Lung (tissue), 12 donors: ENCODE measurements around the gene EFS. TPM values are rescaled to one million over a fixed set of nuclear protein-coding genes. Genes with fewer than 3 reads are reported as not detected.

Source experiments
- ATAC-seq: fragments of 200-7000 bp; cut with Tn5 transposase; one replicate; pipeline ENCODE4 v1.9.1; 2020; ENCODE audit warnings: moderate number of reproducible peaks; ENCODE audit not compliant: insufficient read depth, low FRiP score
- DNase-seq, 3 donors: peaks; one replicate each; pipeline ENCODE4 v3.0.0-alpha.2; 2013 to 2017
- H3K27ac ChIP-seq, 2 donors: one replicate each; pipeline ENCODE4 v1.5.1; 2013; ENCODE audit warnings: mild to moderate bottlenecking in 2 of 2, moderate library complexity in 2 of 2, control low read depth in 1 of 2, inconsistent platforms in 1 of 2, low read depth in 1 of 2, low read length in 1 of 2
- H3K27me3 ChIP-seq, 3 donors: one replicate each; pipeline ENCODE4 v1.5.1; 2013; ENCODE audit warnings: low read length in 2 of 3; ENCODE audit not compliant: control insufficient read depth in 3 of 3, insufficient read depth in 3 of 3
- H3K36me3 ChIP-seq, 4 donors: one replicate each; pipeline ENCODE4 v1.5.1; 2013; ENCODE audit warnings: low read length in 4 of 4, mild to moderate bottlenecking in 1 of 4, moderate library complexity in 1 of 4; ENCODE audit not compliant: control insufficient read depth in 4 of 4, insufficient read depth in 4 of 4
- H3K4me1 ChIP-seq, 5 donors: one replicate each; pipeline ENCODE4 v1.5.1; 2013; ENCODE audit warnings: low read length in 5 of 5, mild to moderate bottlenecking in 2 of 5, moderate library complexity in 1 of 5; ENCODE audit not compliant: control insufficient read depth in 5 of 5, insufficient read depth in 5 of 5
- H3K4me3 ChIP-seq: one replicate; pipeline ENCODE4 v1.5.1; 2013; ENCODE audit warnings: mild to moderate bottlenecking, control low read depth, moderate library complexity
- H3K9ac ChIP-seq, 2 donors: one replicate each; pipeline ENCODE4 v1.5.1; 2013; ENCODE audit warnings: low read length in 2 of 2, control low read depth in 1 of 2; ENCODE audit not compliant: insufficient read depth in 1 of 2
- H3K9me3 ChIP-seq, 4 donors: one replicate each; pipeline ENCODE4 v1.5.1; 2013; ENCODE audit warnings: low read length in 3 of 4, mild to moderate bottlenecking in 1 of 4, moderate library complexity in 1 of 4; ENCODE audit not compliant: control insufficient read depth in 4 of 4, insufficient read depth in 3 of 4
- WGBS, 2 donors: extraction: QIAGEN DNeasy Blood & Tissue Kit; methylation state at CpG; one replicate each; pipeline ENCODE4 v1.1.7; 2013; 5-methylcytosine and 5-hydroxymethylcytosine counted together
- polyA plus RNA-seq, 2 donors: library from polyadenylated mRNA; stranded (reverse); fragments of 200-250 nt; gene quantifications; one replicate each; pipeline ENCODE4 v1.2.1, GENCODE V29; 2013
- total RNA-seq, 2 donors: library from RNA; depleted of rRNA in 1 of 2; stranded (reverse); fragments of >200 nt in 1 of 2; gene quantifications; one replicate each; pipeline ENCODE4 v1.2.1, GENCODE V29; 2014 to 2021
- TF ChIP-seq, protein P1 (sequence below): IDR thresholded peaks from 2 replicates; pipeline ENCODE4 v1.5.1; 2012; ENCODE audit warnings: mild to moderate bottlenecking; ENCODE audit errors: control extremely low read depth, extremely low read depth
- donor health status: control.
- donor health status: control.
- donor health status: Bipolar disorder and iron deficiency.
- donor health status: healthy.
- donor health status: DM: yes; HTN: yes; CAD: no.

The EFS gene
- total and polyA plus RNA-seq, 4 donors = 6.5 to 19.9 (median 12.7) TPM

DNA sequence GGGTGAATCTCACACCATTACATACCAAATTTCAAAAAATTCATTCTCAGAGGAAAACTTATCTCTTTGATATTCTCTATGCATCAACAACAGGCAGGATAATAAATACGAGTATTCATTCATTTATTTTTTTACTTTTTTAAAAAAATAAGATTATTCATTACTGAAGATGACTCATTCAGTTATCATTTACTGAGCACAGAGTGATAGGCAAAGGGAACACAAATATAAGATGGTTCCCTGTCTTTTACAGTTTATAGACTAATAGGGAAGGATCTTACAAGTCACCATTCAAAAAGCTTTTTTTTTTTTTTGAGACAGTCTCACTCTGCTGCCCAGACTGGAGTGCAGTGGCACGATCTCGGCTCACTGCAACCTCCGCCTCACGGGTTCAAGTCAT is 48.7 kb downstream of the EFS start:
- WGBS, 2 donors = 92 to 97% methylated on average over 5 of the region's 5 CpGs
- no peak for ATAC-seq
- TF ChIP-seq, protein P1, sequence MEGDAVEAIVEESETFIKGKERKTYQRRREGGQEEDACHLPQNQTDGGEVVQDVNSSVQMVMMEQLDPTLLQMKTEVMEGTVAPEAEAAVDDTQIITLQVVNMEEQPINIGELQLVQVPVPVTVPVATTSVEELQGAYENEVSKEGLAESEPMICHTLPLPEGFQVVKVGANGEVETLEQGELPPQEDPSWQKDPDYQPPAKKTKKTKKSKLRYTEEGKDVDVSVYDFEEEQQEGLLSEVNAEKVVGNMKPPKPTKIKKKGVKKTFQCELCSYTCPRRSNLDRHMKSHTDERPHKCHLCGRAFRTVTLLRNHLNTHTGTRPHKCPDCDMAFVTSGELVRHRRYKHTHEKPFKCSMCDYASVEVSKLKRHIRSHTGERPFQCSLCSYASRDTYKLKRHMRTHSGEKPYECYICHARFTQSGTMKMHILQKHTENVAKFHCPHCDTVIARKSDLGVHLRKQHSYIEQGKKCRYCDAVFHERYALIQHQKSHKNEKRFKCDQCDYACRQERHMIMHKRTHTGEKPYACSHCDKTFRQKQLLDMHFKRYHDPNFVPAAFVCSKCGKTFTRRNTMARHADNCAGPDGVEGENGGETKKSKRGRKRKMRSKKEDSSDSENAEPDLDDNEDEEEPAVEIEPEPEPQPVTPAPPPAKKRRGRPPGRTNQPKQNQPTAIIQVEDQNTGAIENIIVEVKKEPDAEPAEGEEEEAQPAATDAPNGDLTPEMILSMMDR = no peak

DNA sequence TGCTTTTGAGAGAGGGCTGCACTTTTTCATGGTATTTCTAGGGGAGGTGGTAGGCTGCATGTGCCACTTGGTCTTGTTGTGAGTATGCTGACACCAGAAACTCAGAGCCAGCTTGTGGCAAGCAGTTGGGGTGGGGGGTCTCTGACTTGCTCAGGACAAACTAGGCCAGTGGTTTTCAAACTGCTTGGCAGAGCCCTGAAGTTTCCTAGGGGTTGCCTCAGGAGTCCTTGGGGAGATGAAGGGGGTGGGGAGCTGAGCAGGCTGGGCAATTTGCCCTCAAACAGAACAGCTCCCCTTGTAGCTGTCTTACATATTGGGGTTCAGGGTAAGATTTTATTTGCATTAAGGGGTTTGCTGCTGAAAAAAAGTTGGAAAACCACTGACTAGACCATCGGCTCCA is 54.4 kb downstream of the EFS start:
- Histone ChIP-seq H3K27ac (no peak overlapping the region), H3K9ac (no peak overlapping the region), H3K9me3 (no peaks in the 10 kb centered on the region), H3K4me1 (peaks cover 0 to 21% (median 12%) of the 10 kb centered on the region in 5 donors), H3K36me3 (peaks cover 0 to 31% (median 18%) of the 10 kb centered on the region in 4 donors), H3K27me3 (no peaks in the 10 kb centered on the region), H3K4me3 (no peak overlapping the region)
- TF ChIP-seq, protein P1 = no peak
- 92 to 97% methylated on average over 1 of the region's 1 CpG for WGBS, 2 donors
- ATAC-seq = no peak
- no peak for DNase-seq

More for the DNA sequence above, 48.7 kb downstream of the EFS start:
- Histone ChIP-seq H3K4me1 (peaks cover 0 to 6% (median 4%) of the 10 kb centered on the region in 5 donors), H3K4me3 (no peak overlapping the region), H3K27ac (no peak overlapping the region), H3K9ac (no peak overlapping the region), H3K27me3 (no peaks in the 10 kb centered on the region), H3K9me3 (no peaks in the 10 kb centered on the region), H3K36me3 (peaks cover 0 to 8% (median 0%) of the 10 kb centered on the region in 4 donors)
- no peak for DNase-seq

DNA sequence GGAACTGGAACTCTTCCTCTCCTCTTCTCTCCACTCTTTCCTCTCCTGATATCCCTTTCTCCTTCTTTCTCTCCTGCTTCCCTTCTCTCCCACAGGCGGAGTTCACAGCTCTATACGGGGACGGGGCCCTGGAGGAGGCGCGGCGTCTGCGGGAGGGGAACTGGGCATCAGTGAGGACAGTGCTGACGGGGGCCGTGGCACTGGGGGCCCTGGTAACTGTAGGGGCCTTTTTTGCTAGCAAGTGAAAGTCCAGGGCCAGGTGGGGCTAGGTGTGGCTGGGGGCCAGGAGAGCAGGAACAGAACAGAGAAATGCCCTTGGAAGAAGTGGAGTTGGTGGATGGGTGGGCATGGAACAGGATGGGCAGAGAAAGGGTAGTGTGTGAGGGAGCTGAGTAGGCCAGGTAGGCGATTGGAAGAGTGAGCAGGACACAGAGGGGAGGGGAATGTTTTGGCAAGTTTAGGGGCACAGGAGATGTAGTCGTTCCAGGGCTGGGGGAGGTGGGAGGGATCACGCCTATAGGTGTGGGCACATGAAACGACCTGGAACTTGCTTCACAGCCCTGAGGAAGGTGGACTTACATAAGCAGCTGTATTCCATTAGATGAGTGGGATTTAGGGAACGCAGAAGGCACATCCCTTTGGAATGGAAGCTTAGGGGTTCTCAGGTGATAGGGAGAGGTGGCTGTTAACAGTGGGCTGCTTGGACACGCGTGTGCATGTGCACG is 56.1 kb downstream of the EFS start:
- ATAC-seq (no peak), DNase-seq (no peak)
- H3K36me3 ChIP-seq = peaks cover 0 to 31% (median 18%) of the 10 kb centered on the region in 4 donors
- peaks cover 0 to 21% (median 12%) of the 10 kb centered on the region in 5 donors for H3K4me1 ChIP-seq
- no peaks in the 10 kb centered on the region for H3K27me3 ChIP-seq
- no peak overlapping the region for H3K4me3 ChIP-seq
- TF ChIP-seq, protein P1 = no peak
- H3K9ac ChIP-seq = no peak overlapping the region
- WGBS, 2 donors = 88 to 89% methylated on average over 17 of the region's 17 CpGs
- H3K27ac ChIP-seq = no peak overlapping the region
- H3K9me3 ChIP-seq = no peaks in the 10 kb centered on the region
